Activated T-cell treated with anti-CD3 and anti-CD28 coated beads for 48 hours (primary cell): ENCODE results near the gene TMEM40.
"Not testable (repeated sequence)": the region's sequence is repeated elsewhere in the genome, so short reads cannot be mapped to it uniquely, and the experiment has no call there.

Experiments
- DNase-seq: peaks from one replicate; pipeline ENCODE4 v3.0.0-alpha.2; 2020; ENCODE audit warnings: low read depth

TMEM40 gene

GRCh38 chr3:12775970-12776369, 16.9 kb upstream of the TMEM40 start:
- DNase-seq = not testable (repeated sequence)

GRCh38 chr3:12775226-12775625, 16.2 kb upstream of the TMEM40 start:
- no peak for DNase-seq

- no peak for DNase-seq
Observed at GRCh38 chr3:12774619-12775018, 15.6 kb upstream of the TMEM40 start.

- no peak for DNase-seq
Observed at GRCh38 chr3:12773710-12774086, 14.6 kb upstream of the TMEM40 start.

DNA sequence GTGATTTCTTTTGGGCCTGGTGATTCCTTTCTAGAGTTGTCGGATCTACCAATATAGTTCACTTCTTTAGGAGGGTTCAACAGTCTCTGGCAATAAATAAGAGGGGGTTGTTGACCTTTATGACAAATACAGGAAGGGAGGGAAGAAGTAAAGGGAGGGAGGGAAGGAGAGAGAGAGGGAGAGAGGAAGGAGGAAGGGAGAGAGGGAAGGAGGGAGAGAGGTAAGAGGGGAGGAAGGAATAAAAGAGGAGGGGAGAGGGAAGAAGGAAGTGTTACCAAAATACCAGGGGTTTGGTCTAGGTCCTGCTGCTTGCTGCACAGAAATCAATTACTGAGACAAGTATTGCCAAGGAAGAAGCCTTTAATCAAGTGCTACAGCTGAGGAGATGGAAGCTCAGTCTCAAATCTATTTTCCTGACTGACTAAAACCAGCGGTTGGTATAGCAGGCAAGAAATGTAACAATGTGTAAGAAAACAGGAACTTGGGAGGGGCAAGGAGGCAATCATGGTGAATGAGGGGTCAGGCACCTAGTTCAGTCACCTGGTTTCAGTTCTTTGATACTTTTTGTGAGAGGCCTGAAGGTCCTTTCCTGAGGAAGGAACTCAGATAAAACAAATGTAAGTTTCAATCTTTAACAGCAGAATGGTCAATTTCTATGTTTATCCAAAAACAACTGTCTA, 14.1 kb upstream of the TMEM40 start:
- no peak for DNase-seq

DNA sequence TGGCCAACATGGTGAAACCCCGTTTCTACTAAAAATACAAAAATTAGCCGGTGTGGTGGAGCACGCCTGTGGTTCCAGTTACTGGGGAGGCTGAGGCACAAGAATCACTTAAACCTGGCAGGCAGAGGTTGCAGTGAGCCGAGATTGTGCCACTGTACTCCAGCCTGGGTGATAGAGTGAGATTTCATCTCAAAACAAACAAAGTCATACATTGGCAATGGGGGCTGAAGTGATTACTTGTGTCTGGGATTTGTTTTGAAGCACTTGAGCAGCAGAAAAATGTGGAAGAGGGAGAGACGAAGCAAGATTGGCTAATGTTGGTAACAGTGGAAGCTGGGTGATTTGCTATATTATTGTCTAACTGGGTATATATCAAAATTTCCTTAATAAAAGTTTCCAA, 13.4 kb upstream of the TMEM40 start:
- no peak for DNase-seq

- DNase-seq = no peak
Observed at GRCh38 chr3:12771236-12771635, 12.2 kb upstream of the TMEM40 start.

DNA sequence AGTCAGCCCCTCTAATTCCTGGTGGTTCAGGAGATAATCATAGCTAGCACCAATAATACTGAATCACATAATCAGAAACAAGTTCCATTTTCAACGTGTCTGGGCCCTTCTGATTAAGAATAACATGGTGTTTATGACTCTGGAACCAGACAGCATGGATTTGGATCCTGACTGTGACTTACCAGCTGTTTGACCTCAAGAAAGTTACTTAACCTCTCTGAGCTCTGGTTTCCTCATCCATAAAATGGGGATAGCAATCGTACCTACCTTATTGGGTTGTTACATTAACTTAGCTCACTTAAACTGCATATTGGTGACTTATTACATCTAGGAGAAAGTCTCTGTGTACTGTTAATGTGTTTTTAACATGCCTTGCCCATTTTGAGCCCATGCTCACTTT, 10.7 kb upstream of the TMEM40 start:
- no peak for DNase-seq

DNA sequence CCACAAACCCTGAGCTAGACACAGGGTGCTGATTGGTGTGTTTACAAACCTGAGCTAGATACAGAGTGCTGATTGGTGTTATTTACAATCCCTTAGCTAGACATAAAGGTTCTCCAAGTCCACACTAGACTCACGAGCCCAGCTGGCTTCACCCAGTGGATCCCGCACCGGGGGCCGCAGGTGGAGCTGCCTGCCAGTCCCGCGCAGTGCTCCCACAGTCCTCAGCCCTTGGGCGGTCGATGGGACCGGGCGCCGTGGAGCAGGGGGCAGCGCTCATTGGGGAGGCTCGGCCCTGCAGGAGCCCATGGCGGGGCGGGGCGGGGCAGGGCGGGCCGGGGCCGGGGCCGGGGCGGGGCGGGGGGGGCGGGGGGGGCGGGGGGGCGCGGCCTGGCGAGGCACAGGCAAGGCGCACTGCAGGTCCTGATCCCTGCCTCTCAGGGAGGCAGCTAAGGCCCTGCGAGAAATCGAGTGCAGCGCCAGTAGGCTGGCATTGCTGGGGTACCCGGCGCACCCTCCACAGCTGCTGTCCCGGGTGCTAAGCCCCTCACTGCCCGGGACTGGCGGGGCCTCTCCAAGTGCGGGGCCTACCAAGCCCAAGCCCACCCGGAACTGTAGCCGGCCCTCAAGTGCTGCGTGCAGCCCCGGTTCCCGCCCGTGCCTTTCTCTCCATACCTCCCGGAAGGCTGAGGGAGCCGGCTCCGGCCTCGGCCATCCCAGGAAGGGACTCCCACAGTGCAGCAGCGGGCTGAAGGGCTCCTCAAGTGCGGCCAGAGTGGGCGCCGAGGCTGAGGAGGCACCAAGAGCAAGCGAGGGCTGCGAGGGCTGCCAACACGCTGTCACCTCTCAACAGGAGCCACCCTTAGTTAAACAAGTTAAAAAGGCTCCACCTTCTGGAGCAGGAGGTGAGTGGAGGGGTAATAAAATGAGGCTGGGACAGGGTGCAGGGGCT, 9.8 kb upstream of the TMEM40 start:
- DNase-seq = no peak

- no peak for DNase-seq
Observed at GRCh38 chr3:12766541-12766940, 7.5 kb upstream of the TMEM40 start.

GRCh38 chr3:12764171-12764776, 5.2 kb upstream of the TMEM40 start:
- DNase-seq = no peak

- no peak for DNase-seq
Observed at GRCh38 chr3:12759693-12760565, 870 bp upstream of the TMEM40 start.

DNA sequence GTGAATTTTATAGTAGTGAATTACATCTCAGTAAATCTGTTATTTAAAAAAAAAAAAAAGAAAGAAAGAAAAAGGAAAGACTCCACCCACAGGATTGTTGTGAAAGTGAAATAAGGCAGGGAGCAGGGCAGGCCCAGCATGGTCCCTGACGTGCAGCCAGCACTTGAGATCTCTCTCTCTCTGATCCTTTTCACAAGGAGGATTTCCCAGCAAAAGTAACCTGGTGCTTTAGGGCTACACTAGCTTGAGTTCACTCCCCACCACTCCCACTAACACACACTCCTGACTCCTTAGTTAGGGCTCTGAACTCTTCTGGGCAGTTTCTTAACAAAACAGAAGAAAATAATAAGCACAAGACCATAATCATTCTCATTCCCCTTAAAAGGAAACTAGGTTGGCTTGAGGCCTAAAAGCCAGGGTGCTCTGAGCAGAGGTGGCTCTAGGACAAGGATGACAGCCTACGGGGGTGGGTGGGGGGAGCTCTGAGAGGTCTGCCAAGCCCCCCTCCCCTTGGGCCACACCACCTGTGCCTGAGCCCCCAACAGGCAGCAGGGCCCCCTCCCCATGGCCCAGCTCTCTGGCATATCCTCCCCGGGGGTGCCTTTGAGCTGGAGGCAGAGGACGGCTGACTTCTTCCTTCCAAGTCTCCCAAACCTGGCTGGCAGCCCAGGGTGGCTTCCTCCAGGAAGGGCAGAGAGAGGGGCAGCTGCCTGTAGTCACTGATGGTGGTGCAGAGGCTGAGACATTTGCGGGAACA, 856 bp downstream of the TMEM40 start:
- no peak for DNase-seq

DNA sequence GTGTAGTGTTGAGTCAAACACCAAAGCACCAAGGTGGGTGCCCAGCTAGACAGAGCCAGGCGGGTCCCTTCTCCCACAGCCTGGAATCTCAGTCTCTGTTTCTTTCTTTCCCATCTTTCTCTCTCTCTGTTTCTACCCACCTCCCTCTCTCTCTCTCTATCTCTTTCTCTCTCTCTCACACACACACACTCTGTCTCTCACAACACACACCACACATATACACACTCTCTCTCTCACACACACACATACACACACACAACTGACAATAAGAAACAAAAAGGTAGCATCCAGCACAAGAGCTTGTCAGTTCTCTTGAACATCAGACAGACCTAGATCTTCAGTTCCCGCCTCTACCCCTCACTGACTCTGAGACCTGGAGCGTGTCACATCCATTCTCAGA, 2.4 kb downstream of the TMEM40 start:
- no peak for DNase-seq

- DNase-seq = no peak
Observed at GRCh38 chr3:12756175-12756574, 2.9 kb downstream of the TMEM40 start.

DNA sequence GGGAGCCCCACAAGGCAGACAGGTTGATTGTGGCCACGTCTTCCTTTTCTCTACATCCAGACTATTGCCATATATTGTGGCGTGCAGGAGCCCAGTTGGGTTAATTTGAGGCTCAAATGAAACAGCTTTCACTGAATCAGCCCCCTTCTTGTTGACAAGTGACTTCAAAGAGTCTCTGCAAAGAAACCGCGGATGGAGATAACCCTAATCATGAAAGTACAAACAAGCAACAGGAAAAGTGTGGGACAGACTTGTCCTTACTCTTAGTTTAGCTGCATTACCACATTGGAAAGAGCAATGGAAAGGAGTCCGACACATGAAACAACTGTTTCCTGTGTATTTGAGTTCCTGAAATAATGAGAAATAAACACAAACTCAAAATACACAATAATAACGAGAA, 3.3 kb downstream of the TMEM40 start:
- no peak for DNase-seq

DNA sequence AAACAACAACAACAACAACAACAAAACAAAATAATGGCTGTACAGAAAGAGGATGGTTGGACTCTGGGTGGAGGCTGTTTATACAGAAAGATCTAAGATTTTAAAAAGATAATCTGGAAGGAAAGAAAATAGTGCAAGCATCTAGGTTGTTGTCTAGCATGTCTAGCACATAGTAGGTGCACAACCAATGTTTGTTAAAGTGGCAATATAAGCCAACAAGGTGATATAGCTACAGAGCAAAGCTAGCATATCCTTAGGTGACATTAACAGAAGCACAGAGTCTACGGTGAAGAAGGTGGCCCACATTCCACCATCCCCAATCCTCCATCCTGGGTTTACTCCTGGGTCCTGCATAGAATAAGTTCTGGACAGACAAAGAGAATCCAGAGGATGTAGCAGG, 4.7 kb downstream of the TMEM40 start:
- no peak for DNase-seq

DNA sequence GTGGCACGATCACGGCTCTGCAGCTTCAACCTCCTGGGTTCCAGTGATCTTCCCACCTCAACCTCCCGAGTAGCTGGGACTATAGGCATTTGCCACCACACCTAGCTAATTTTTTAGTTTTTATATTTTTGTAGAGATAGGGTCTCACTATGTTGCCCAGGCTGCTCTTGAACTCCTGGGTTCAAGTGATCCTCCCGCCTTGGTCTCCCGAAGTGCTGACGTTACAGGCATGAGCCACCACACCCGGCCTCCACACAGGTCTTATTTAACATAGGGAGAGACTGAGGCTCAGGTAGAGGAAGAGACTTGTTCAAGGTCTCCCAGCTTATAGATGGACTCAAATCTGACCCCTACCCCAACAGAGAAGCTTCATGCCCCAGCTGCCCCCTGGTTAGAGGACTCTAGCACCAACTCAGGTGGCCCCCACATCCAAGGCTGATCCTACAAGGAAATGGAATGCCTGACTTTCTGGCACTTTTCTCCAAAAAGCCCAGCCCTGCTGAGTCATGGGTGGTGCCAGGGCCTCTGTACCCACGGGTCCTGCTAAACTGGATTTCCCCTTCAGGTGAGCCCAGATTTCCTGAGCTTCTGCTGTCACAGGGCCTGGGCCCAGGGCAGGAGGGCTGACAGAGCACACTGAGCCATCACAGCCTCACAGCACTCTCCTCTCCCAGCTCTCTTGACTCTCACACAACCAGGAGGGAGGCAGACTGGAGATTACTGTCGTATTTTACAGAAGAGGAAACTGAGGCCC, 5.6 kb downstream of the TMEM40 start:
- no peak for DNase-seq

DNA sequence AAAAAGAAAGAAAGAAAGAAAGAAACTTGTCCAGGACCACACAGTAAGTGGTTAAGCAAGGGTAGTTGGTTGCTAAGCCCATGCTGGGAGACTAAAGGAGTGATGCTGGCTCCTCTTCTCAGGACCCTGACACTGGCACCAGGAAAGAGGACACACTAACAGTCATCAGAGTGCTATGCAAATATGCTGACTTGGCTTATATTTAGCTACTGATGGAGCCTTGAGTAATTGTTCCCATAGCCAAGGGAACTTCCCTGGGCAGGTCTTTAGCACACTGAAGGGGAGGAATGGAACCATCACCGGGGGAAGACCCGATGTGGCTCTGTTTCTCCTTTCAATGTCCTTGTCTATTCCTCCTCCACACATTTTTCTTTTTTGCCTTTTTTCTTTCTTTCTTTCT, 6.2 kb downstream of the TMEM40 start:
- DNase-seq = no peak

GRCh38 chr3:12752102-12752501, 7.0 kb downstream of the TMEM40 start:
- no peak for DNase-seq

DNA sequence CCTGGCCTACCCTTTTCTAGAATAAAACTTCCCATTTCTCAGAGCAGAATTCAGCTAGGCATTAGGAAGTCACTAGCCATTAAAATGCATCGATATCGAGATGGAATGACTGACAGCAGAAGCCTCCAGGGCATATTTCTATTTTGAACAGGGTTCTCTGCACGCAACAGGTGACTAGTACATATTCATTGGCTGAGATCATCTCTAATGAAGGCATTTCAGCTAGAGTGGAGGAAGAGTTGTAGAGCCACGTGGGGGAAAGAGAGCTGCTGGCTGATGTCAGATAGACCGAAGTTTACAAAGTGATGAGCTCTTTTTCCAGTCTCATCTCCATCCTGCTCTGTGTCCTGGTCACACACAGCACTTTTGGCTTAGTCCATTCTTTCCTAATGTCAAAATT, 7.5 kb downstream of the TMEM40 start:
- no peak for DNase-seq
